NT2/D1 (cell line): ENCODE data around the gene NAA15.

Source experiments
- YY1 ChIP-seq: IDR thresholded peaks from 2 replicates; pipeline ENCODE4 v1.6.1; 2011; ENCODE audit not compliant: insufficient read length, insufficient read depth
- ZNF274 ChIP-seq: IDR thresholded peaks from 2 replicates; pipeline ENCODE4 v1.6.1; 2011; ENCODE audit warnings: mild to moderate bottlenecking, low read depth, low read length

- TF ChIP-seq YY1 (no peak), ZNF274 (no peak)
Observed at GRCh38 chr4:139331185-139331584, 29.9 kb downstream of the NAA15 start.
